Keratinocyte (primary cell): Measurements from ENCODE around the gene DDX39B. TPM values are rescaled to one million over a fixed set of nuclear protein-coding genes. Genes with fewer than 3 reads are reported as not detected.

Experiments used
- DNase-seq: peaks from one replicate; pipeline ENCODE4 v3.0.0-alpha.2; 2011; ENCODE audit warnings: low read depth, missing footprints, low spot score
- FAIRE-seq: peaks from 2 replicates; lab custom pipeline; 2011; peaks lifted over from hg19 to GRCh38; lab: Jason Lieb, UNC
- H2AFZ ChIP-seq: 2 replicates; pipeline ENCODE4 v1.6.0; 2012; ENCODE audit warnings: low read length, control low read depth, inconsistent platforms; ENCODE audit not compliant: control insufficient read depth
- H3K27ac ChIP-seq: 2 replicates; pipeline ENCODE4 v1.5.1; 2011; ENCODE audit warnings: low read length; ENCODE audit not compliant: control insufficient read depth, insufficient read depth
- H3K27me3 ChIP-seq: 3 replicates; pipeline ENCODE4 v1.6.0; 2011; ENCODE audit warnings: low read length; ENCODE audit not compliant: control insufficient read depth, insufficient read depth; ENCODE audit errors: extremely low read depth
- H3K36me3 ChIP-seq, 2 experiments: 2 replicates in 1 of 2; 3 replicates in 1 of 2; pipeline ENCODE4 v1.5.1; 2011; ENCODE audit warnings: low read length in 2 of 2, mild to moderate bottlenecking in 1 of 2; ENCODE audit not compliant: control insufficient read depth in 2 of 2, insufficient read depth in 2 of 2; ENCODE audit errors: extremely low read depth in 1 of 2
- H3K4me1 ChIP-seq: 3 replicates; pipeline ENCODE4 v1.5.1; 2011; ENCODE audit warnings: low read length; ENCODE audit not compliant: control insufficient read depth, insufficient read depth; ENCODE audit errors: extremely low read depth
- H3K4me2 ChIP-seq: 3 replicates; pipeline ENCODE4 v1.6.0; 2011; ENCODE audit warnings: low read depth, low read length; ENCODE audit not compliant: control insufficient read depth, insufficient read depth; ENCODE audit errors: extremely low read depth
- H3K4me3 ChIP-seq, 3 experiments: fragments of 200-600 bp in 1 of 3; sonication (generic) in 1 of 3; 2 replicates in 2 of 3; 3 replicates in 1 of 3; pipeline ENCODE4 v1.5.1; 2011 to 2016; ENCODE audit warnings: low read length in 3 of 3, mild to moderate bottlenecking in 3 of 3, control low read depth in 2 of 3, inconsistent platforms in 1 of 3, low read depth in 1 of 3, mixed read lengths in 1 of 3, mixed run types in 1 of 3, moderate library complexity in 1 of 3; ENCODE audit not compliant: control insufficient read depth in 2 of 3, insufficient read depth in 2 of 3; ENCODE audit errors: extremely low read depth in 1 of 3
- H3K79me2 ChIP-seq: 2 replicates; pipeline ENCODE4 v1.6.0; 2012; ENCODE audit warnings: low read length; ENCODE audit not compliant: control insufficient read depth, insufficient read depth
- H3K9ac ChIP-seq: 3 replicates; pipeline ENCODE4 v1.6.0; 2011; ENCODE audit warnings: low read length; ENCODE audit not compliant: control insufficient read depth, insufficient read depth; ENCODE audit errors: extremely low read depth
- H3K9me1 ChIP-seq: 3 replicates; pipeline ENCODE4 v1.6.0; 2011; ENCODE audit warnings: low read length; ENCODE audit not compliant: control insufficient read depth, insufficient read depth; ENCODE audit errors: extremely low read depth
- H3K9me3 ChIP-seq: 2 replicates; pipeline ENCODE4 v1.5.1; 2012; ENCODE audit warnings: low read depth, low read length; ENCODE audit not compliant: control insufficient read depth
- H4K20me1 ChIP-seq: 3 replicates; pipeline ENCODE4 v1.6.0; 2011; ENCODE audit warnings: low read length; ENCODE audit not compliant: control insufficient read depth, insufficient read depth; ENCODE audit errors: extremely low read depth
- CTCF ChIP-seq, 3 experiments: IDR thresholded peaks in 1 of 3; conservative IDR thresholded peaks in 1 of 3; optimal IDR thresholded peaks in 1 of 3; 2 replicates in 2 of 3; 3 replicates in 1 of 3; pipeline versions ENCODE3 to v1.5.1; 2011; ENCODE audit warnings: low read length in 3 of 3, mild to moderate bottlenecking in 3 of 3, moderate library complexity in 2 of 3, control low read depth in 1 of 3, inconsistent platforms in 1 of 3; ENCODE audit not compliant: insufficient read depth in 2 of 3; ENCODE audit errors: extremely low read depth in 1 of 3
- EZH2 ChIP-seq: IDR thresholded peaks from one replicate; pipeline ENCODE4 v1.6.1; 2012; ENCODE audit warnings: inconsistent platforms, mild to moderate bottlenecking, low read length, moderate library complexity
- dilution Hi-C: fragments of 300-500 bp; cut with MboI; formaldehyde crosslinking; loops from one replicate; pipeline ENCODE4 v1.7.0; 2020; ENCODE audit warnings: low sequenced_read_pairs; ENCODE audit not compliant: extremely low pct_ligation_motif_present
- polyA plus RNA-seq, 5 experiments: library from polyadenylated mRNA; depleted of rRNA in 3 of 5; stranded (reverse) in 3 of 5; stranded (forward) in 1 of 5; unstranded in 1 of 5; fragments of >200 nt; gene quantifications; 1 replicate in 1 of 5; 2 replicates in 3 of 5; 3 replicates in 1 of 5; pipeline versions ENCODE4 v1.2.1 to v1.2.3, GENCODE V29; 2011 to 2012; ENCODE audit warnings: missing spikeins in 2 of 5, low read depth in 1 of 5, low replicate concordance in 1 of 5

The DDX39B gene
- polyA plus RNA-seq, 1 donor (not counting 4 experiments of a cell fraction or from before 2014, with no cell fraction given) = 314 TPM

- H3K36me3 ChIP-seq = peaks cover 29 to 34% of the 10 kb centered on the region in 2 experiments
- H3K9ac ChIP-seq = no peak overlapping the region
- H3K27me3 ChIP-seq = no peaks in the 10 kb centered on the region
- no peak overlapping the region for H3K4me2 ChIP-seq
- DNase-seq (no peak), FAIRE-seq (no peak)
- dilution Hi-C loops = no loop called here
- peaks cover 7% of the 10 kb centered on the region for H3K4me1 ChIP-seq
- H3K9me1 ChIP-seq = no peaks in the 10 kb centered on the region
- peaks cover 14% of the 10 kb centered on the region for H4K20me1 ChIP-seq
- no peaks in the 10 kb centered on the region for H3K9me3 ChIP-seq
- H3K79me2 ChIP-seq = peaks cover 10% of the 10 kb centered on the region
- no peak overlapping the region for H3K27ac ChIP-seq
- no peak overlapping the region for H3K4me3 ChIP-seq
- H2AFZ ChIP-seq = no peak overlapping the region
- no peak for TF ChIP-seq EZH2
- TF ChIP-seq CTCF (optimal IDR thresholded peaks at IDR 0.05 in 1 of 3, IDR thresholded peaks at IDR 0.05 in 1 of 3, conservative IDR thresholded peaks at IDR 0.05 in 1 of 3; ENCODE audit: extremely low read depth in 1 of 3, insufficient read depth in 2 of 3, low read length in 3 of 3) = no peak
Observed at GRCh38 chr6:31529329-31530150, 12.3 kb downstream of the DDX39B start.

GRCh38 chr6:31528821-31529328 is 12.9 kb downstream of the DDX39B start, which contains the start of gene MCCD1:
TSS of gene MCCD1 (plus strand) at chr6:31528962. CDS start at chr6:31529015, 53 bp downstream.
- TF ChIP-seq CTCF (optimal IDR thresholded peaks at IDR 0.05 in 1 of 3, IDR thresholded peaks at IDR 0.05 in 1 of 3, conservative IDR thresholded peaks at IDR 0.05 in 1 of 3; ENCODE audit: extremely low read depth in 1 of 3, insufficient read depth in 2 of 3, low read length in 3 of 3) = no peak
- TF ChIP-seq EZH2 = no peak
- Histone ChIP-seq H3K4me1 (peaks cover 7% of the 10 kb centered on the region), H3K79me2 (peaks cover 5% of the 10 kb centered on the region), H3K27me3 (no peaks in the 10 kb centered on the region), H4K20me1 (peaks cover 14% of the 10 kb centered on the region), H3K9me1 (no peaks in the 10 kb centered on the region), H3K4me2 (no peak within 1 kb of the TSS), H3K27ac (no peak within 1 kb of the TSS), H3K36me3 (peaks cover 23 to 29% of the 10 kb centered on the region in 2 experiments), H3K4me3 (no peak within 1 kb of the TSS), H3K9ac (no peak within 1 kb of the TSS), H3K9me3 (no peaks in the 10 kb centered on the region), H2AFZ (no peak within 1 kb of the TSS)
- dilution Hi-C loops = no loop called here
- DNase-seq = no peak
- no peak for FAIRE-seq
